Neural cell (in vitro differentiated cells): ENCODE data around the gene METTL1. TPM values are rescaled to one million over a fixed set of nuclear protein-coding genes. Genes with fewer than 3 reads are reported as not detected.

ENCODE experiments used
- H2AFZ ChIP-seq: fragments of 200-600, 300-800 bp; sonication (generic), shearing (Covaris generic); 2 replicates; pipeline ENCODE4 v1.6.0; 2014; ENCODE audit warnings: low read depth, mild to moderate bottlenecking, antibody characterized with exemption, low read length, moderate library complexity
- H3F3A ChIP-seq: fragments of 200-600 bp; shearing (Covaris generic); 2 replicates; pipeline ENCODE4 v1.6.1; 2016; ENCODE audit warnings: mild to moderate bottlenecking, moderate library complexity, mixed read lengths, antibody characterized with exemption, low read length; ENCODE audit not compliant: insufficient read depth, poor library complexity, severe bottlenecking
- H3K27ac ChIP-seq: fragments of 200-600, 300-800 bp; sonication (generic), shearing (Covaris generic); 2 replicates; pipeline ENCODE4 v1.5.1; 2014; ENCODE audit warnings: mild to moderate bottlenecking, low read length, moderate library complexity
- H3K27me3 ChIP-seq: fragments of 300-800, 200-600 bp; sonication (generic), shearing (Covaris generic); 2 replicates; pipeline ENCODE4 v1.6.0; 2014; ENCODE audit warnings: mild to moderate bottlenecking, low read depth, low read length, moderate library complexity; ENCODE audit not compliant: insufficient read depth
- H3K36me3 ChIP-seq: fragments of 300-800, 200-600 bp; sonication (generic), shearing (Covaris generic); 2 replicates; pipeline ENCODE4 v1.5.1; 2014; ENCODE audit warnings: mild to moderate bottlenecking, antibody characterized with exemption, low read length, moderate library complexity; ENCODE audit not compliant: insufficient read depth
- H3K4me2 ChIP-seq: fragments of 300-800, 200-600 bp; sonication (generic), shearing (Covaris generic); 2 replicates; pipeline ENCODE4 v1.6.0; 2014; ENCODE audit warnings: mild to moderate bottlenecking, low read length
- H3K4me3 ChIP-seq: fragments of 300-800, 200-600 bp; sonication (generic), shearing (Covaris generic); 2 replicates; pipeline ENCODE4 v1.5.1; 2014; ENCODE audit warnings: mild to moderate bottlenecking, low read length, moderate library complexity
- H3K79me2 ChIP-seq: fragments of 200-600 bp; shearing (Covaris generic); replicated peaks from 2 replicates; pipeline ENCODE4 v1.6.0; 2014; ENCODE audit warnings: mild to moderate bottlenecking, low read length, moderate library complexity; ENCODE audit not compliant: insufficient read depth
- H3K9ac ChIP-seq: fragments of 300-800, 200-600 bp; sonication (generic), shearing (Covaris generic); 2 replicates; pipeline ENCODE4 v1.6.1; 2016; ENCODE audit warnings: mild to moderate bottlenecking, low read length, mixed read lengths
- H3K9me2 ChIP-seq: fragments of 200-600 bp; shearing (Covaris generic); 2 replicates; pipeline ENCODE4 v1.6.1; 2016; ENCODE audit warnings: mild to moderate bottlenecking, low read length, mixed read lengths; ENCODE audit not compliant: insufficient read depth
- H3K9me3 ChIP-seq: fragments of 200-600, 300-800 bp; sonication (generic), shearing (Covaris generic); 2 replicates; pipeline ENCODE4 v1.6.1; 2016; ENCODE audit warnings: mild to moderate bottlenecking, mixed run types, low read length, moderate library complexity, mixed read lengths
- H4K20me1 ChIP-seq: fragments of 200-600 bp; shearing (Covaris generic); 2 replicates; pipeline ENCODE4 v1.6.1; 2016; ENCODE audit warnings: mild to moderate bottlenecking, mixed run types; ENCODE audit not compliant: insufficient read depth
- CTCF ChIP-seq: fragments of 450-650 bp; IDR thresholded peaks from 2 replicates; pipeline ENCODE4 v1.5.1; 2014; ENCODE audit warnings: antibody characterized with exemption, mild to moderate bottlenecking, moderate library complexity; ENCODE audit not compliant: poor library complexity, severe bottlenecking
- EP300 ChIP-seq: fragments of 450-650 bp; conservative IDR thresholded peaks from 2 replicates; pipeline ENCODE4 v1.6.1; 2014; ENCODE audit warnings: antibody characterized with exemption, mild to moderate bottlenecking, moderate library complexity; ENCODE audit not compliant: poor library complexity, severe bottlenecking
- EZH2 ChIP-seq: fragments of 200-600, 300-800 bp; shearing (Covaris generic), sonication (generic); IDR thresholded peaks from 2 replicates; pipeline ENCODE4 v1.6.1; 2014; ENCODE audit warnings: antibody characterized with exemption, low read length, borderline replicate concordance, mild to moderate bottlenecking; ENCODE audit not compliant: insufficient read depth, poor library complexity, severe bottlenecking
- MXI1 ChIP-seq: fragments of 450-650 bp; conservative IDR thresholded peaks from 2 replicates; pipeline ENCODE4 v1.6.1; 2014; ENCODE audit warnings: antibody characterized with exemption, mild to moderate bottlenecking; ENCODE audit not compliant: poor library complexity, severe bottlenecking
- POLR2AphosphoS5 ChIP-seq: IDR thresholded peaks from 2 replicates; pipeline ENCODE4 v1.6.1; 2012
- RAD21 ChIP-seq: fragments of 450-650 bp; conservative IDR thresholded peaks from 2 replicates; pipeline ENCODE4 v1.6.1; 2014; ENCODE audit warnings: antibody characterized with exemption, mild to moderate bottlenecking, moderate library complexity
- REST ChIP-seq: IDR thresholded peaks from 2 replicates; pipeline ENCODE4 v1.6.1; 2012; ENCODE audit warnings: borderline replicate concordance
- SMC3 ChIP-seq: fragments of 450-650 bp; conservative IDR thresholded peaks from 2 replicates; pipeline ENCODE4 v1.6.1; 2014; ENCODE audit warnings: antibody characterized with exemption, mild to moderate bottlenecking, moderate library complexity; ENCODE audit not compliant: poor library complexity
- TAF1 ChIP-seq: IDR thresholded peaks from 2 replicates; pipeline ENCODE4 v1.6.1; 2012; ENCODE audit warnings: low read depth
- polyA plus RNA-seq: library from polyadenylated mRNA; depleted of rRNA; stranded (reverse); fragments of >200 nt; gene quantifications from 2 replicates; pipeline ENCODE4 v1.2.3, GENCODE V29; 2014

Gene METTL1
- polyA plus RNA-seq, 1 donor from 2014 or later: 1.9 TPM

- no peaks in the 10 kb centered on the region for H3K9me2 ChIP-seq
- H2AFZ ChIP-seq: no peak overlapping the region
- no peak overlapping the region for H3K4me2 ChIP-seq
- H3K9me3 ChIP-seq: no peaks in the 10 kb centered on the region
- H3K27me3 ChIP-seq: peaks cover 58% of the 10 kb centered on the region
- H3F3A ChIP-seq: no peaks in the 10 kb centered on the region
- H4K20me1 ChIP-seq: no peaks in the 10 kb centered on the region
- peaks cover 16% of the 10 kb centered on the region for H3K36me3 ChIP-seq
- TF ChIP-seq EZH2 (no peak), POLR2AphosphoS5 (no peak), SMC3 (no peak), TAF1 (no peak), CTCF (no peak), EP300 (no peak), RAD21 (no peak), REST (no peak), MXI1 (no peak)
- H3K27ac ChIP-seq: no peak overlapping the region
- H3K79me2 ChIP-seq: no peaks in the 10 kb centered on the region
- no peak overlapping the region for H3K4me3 ChIP-seq
- no peak overlapping the region for H3K9ac ChIP-seq
Observed at GRCh38 chr12:57729321-57729844, 42.5 kb downstream of the METTL1 start.

GRCh38 chr12:57727758-57728395 is 44.0 kb downstream of the METTL1 start:
- Histone ChIP-seq H3K27me3 (peaks cover 55% of the 10 kb centered on the region), H3K4me2 (no peak overlapping the region), H4K20me1 (no peaks in the 10 kb centered on the region), H3F3A (no peaks in the 10 kb centered on the region), H3K27ac (no peak overlapping the region), H3K9me3 (no peaks in the 10 kb centered on the region), H3K9ac (no peak overlapping the region), H3K36me3 (peaks cover 4% of the 10 kb centered on the region), H3K79me2 (no peaks in the 10 kb centered on the region), H3K4me3 (no peak overlapping the region), H2AFZ (no peak overlapping the region), H3K9me2 (no peaks in the 10 kb centered on the region)
- TF ChIP-seq RAD21 (no peak), POLR2AphosphoS5 (no peak), SMC3 (no peak), CTCF (no peak)
